ENCODE data around the gene ZNF383. TPM values are rescaled to one million over a fixed set of nuclear protein-coding genes. Genes with fewer than 3 reads are reported as not detected.
"Not testable (repeated sequence)": the region's sequence is repeated elsewhere in the genome, so short reads cannot be mapped to it uniquely, and the experiment has no call there.

The ZNF383 gene
- total RNA-seq, 1 donor = 7.8 TPM

- not testable (repeated sequence) for DNase-seq (ENCODE audit: low read depth in 2 of 3, low spot score in 2 of 3)
These were observed 75.3 kb downstream of the ZNF383 start for GRCh38 chr19:37292998-37293939.

DNA sequence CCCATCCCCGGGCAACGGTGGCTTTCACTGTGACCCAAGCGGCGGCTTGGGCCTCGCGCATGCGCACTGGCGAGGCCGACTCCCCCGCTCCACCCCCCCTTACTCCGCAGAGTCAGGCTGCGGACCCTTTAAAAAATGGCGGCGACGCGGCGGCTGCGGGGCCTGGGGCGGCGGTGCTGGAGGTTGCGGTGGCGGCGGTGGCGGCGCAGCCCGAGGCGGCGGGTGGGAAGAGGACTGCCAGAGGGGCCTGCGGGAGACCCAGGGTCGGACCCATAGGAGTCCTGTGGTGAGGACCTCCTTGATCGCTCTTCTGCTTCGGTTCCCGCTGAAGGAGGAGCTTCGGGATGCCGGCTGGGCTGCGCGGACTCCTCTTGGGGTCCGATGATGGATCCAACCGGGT is 76.2 kb downstream of the ZNF383 start:
- DNase-seq (ENCODE audit: low read depth in 2 of 3, low spot score in 2 of 3) = not testable (repeated sequence)

Other genes with a start within 250 kb of the ZNF383 start
- gene ZNF420, start 139.8 kb upstream of the ZNF383 start, total RNA-seq = 5.1 TPM
- 5.4 TPM for gene ZNF585A, start 45.5 kb upstream of the ZNF383 start, total RNA-seq
- 9.7 TPM for gene ZNF585B, start 7.7 kb upstream of the ZNF383 start, total RNA-seq
- gene ZNF527, start 152.9 kb downstream of the ZNF383 start, total RNA-seq = 5.7 TPM
- gene ZNF569, start 249.2 kb downstream of the ZNF383 start, total RNA-seq = 5.1 TPM

All from hematopoietic multipotent progenitor cell (in vitro differentiated cells).